Activated T-helper 1 cell treated with anti-CD3 and anti-CD28 coated beads, Interleukin-12 subunit alpha, Interleukin-12 subunit beta, Interleukin-2, Interleukin-4 antibody, amounts not matched to agents 30 ng/mL and 10 ng/mL and 1 ng/mL, durations not matched to agents 14 hours and 24 hours and 36 hours (primary cell): ENCODE measurements around the gene ZNF813. TPM values are rescaled to one million over a fixed set of nuclear protein-coding genes. Genes with fewer than 3 reads are reported as not detected.
"Not testable (repeated sequence)": the region's sequence is repeated elsewhere in the genome, so short reads cannot be mapped to it uniquely, and the experiment has no call there.

Source experiments
- DNase-seq: peaks from one replicate; pipeline ENCODE4 v3.0.0; 2021; ENCODE audit warnings: low spot score
- H3K27ac Mint-ChIP-seq: one replicate; pipeline ENCODE4 v1.8.0; 2021; ENCODE audit warnings: mild to moderate bottlenecking, mixed read lengths
- H3K27me3 Mint-ChIP-seq: one replicate; pipeline ENCODE4 v1.8.0; 2022; ENCODE audit warnings: mild to moderate bottlenecking, moderate library complexity, mixed read lengths; ENCODE audit not compliant: insufficient read depth
- H3K36me3 Mint-ChIP-seq: one replicate; pipeline ENCODE4 v1.8.0; 2021; ENCODE audit warnings: low read depth, mixed read lengths
- H3K4me1 Mint-ChIP-seq: one replicate; pipeline ENCODE4 v1.8.0; 2021; ENCODE audit warnings: low read depth, mixed read lengths
- H3K4me3 Mint-ChIP-seq: one replicate; pipeline ENCODE4 v1.8.0; 2021; ENCODE audit warnings: mild to moderate bottlenecking, moderate library complexity, mixed read lengths
- H3K9me3 Mint-ChIP-seq: one replicate; pipeline ENCODE4 v1.8.0; 2021; ENCODE audit warnings: mixed read lengths
- intact Hi-C: fragments of 100-400 bp; cut with micrococcal nuclease; formaldehyde crosslinking; loops from one replicate; pipeline ENCODE4 v1.15.1; 2024
- total RNA-seq: library from RNA; stranded (reverse); gene quantifications from 2 replicates; pipeline ENCODE4 v1.2.3, GENCODE V29; 2022

The ZNF813 gene
- 3.7 and 4.3 TPM in 2 replicates for total RNA-seq

DNA sequence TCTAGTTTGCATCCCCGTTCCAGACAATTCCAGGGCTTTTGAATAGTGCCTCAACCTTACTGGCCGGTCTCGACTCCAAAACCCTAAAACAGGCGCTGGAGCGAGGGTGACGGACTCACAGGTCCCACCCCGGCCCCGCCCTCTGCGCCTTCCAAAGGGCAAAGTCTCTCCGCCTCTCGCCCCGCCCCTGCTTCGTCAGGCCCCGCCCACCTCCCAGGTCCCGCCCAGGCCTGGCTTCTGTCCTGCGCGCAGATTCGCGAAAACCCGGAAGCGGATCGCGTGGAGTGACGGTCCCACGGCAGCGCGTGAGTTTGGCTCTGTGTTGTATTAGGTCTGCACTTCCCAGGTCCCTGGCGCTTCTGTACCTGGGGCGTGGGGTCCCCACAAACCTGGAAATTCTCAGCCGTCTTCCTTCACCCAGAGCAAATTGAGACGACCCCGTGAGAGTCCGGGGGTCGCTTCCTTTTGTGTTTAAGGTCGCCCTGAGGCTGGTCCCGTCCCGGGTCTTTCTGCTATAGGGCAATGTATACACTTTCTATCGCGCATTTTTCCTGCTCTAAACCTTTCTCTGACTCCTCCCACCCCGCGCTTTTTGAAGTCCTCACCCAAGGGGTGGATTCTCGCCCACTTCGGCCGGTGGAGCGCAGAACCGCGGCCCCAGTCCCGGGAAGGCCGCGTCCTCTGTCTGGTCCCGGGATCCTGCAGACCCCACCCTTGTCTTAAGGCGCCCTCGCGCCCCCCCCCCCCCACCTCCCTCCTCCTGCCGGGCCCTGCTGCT lies at the start of gene ZNF813:
ZNF813 (plus strand) TSS at position 249 of the 778 bp plus-strand sequence. CDS start 16,090 bp downstream, outside the sequence.
- DNase-seq = peak; percentile 89
- Mint-ChIP-seq H3K27me3 (peaks cover 4% of the 10 kb centered on the region), H3K9me3 (peaks cover 43% of the 10 kb centered on the region), H3K4me3 (peak within 1 kb of the TSS; percentile 89), H3K27ac (peak within 1 kb of the TSS; percentile 68), H3K36me3 (peaks cover 10% of the 10 kb centered on the region), H3K4me1 (peaks cover 13% of the 10 kb centered on the region)
- intact Hi-C loops = loop anchor here (1.0 to 5.0 kb wide), 6 partner anchors 36 to 272 kb away; partner anchors contain the start of genes ZNF331, ZNF525, ZNF761 and ZNF765

DNA sequence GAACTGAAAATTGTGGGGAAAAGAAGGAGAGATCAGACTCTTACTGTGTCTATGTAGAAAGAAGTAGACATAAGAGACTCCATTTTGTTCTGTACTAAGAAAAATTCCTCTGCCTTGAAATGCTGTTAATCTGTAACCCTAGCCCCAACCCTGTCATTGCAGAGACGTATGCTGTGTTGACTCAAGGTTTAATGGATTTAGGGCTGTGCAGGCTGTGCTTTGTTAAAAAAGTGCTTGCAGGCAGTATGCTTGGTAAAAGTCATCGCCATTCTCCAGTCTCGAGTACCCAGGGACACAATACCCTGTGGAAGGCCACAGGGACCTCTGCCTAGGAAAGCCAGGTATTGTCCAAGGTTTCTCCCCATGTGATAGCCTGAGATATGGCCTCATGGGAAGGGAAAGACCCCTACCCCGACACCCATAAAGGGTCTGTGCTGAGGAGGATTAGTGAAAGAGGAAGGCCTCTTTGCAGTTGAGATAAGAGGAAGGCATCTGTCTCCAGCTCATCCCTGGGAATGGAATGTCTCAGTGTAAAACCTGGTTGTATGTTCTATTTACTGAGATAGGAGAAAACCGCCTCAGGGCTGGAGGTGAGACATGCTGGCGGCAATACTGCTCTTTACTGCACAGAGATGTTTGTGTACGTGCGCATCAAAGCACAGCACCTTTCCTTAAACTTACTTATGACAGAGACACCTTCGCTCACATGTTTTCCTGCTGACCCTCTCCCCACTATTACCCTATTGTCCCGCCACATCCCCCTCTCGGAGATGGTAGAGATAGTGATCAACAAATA lies 46.8 kb upstream of the ZNF813 start:
- H3K27ac Mint-ChIP-seq, DNase-seq, H3K4me3 Mint-ChIP-seq, H3K36me3 Mint-ChIP-seq, H3K4me1 Mint-ChIP-seq, intact Hi-C loops, H3K27me3 Mint-ChIP-seq: not testable (repeated sequence)
- peaks cover 36% of the 10 kb centered on the region for H3K9me3 Mint-ChIP-seq

GRCh38 chr19:53422551-53422950 lies 45.0 kb upstream of the ZNF813 start:
- Mint-ChIP-seq H3K36me3 (no peaks in the 10 kb centered on the region), H3K4me1 (peaks cover 5% of the 10 kb centered on the region), H3K27me3 (no peaks in the 10 kb centered on the region), H3K9me3 (peaks cover 24% of the 10 kb centered on the region), H3K27ac (no peak overlapping the region), H3K4me3 (no peak overlapping the region)
- DNase-seq = no peak
- intact Hi-C loops = no loop called here

DNA sequence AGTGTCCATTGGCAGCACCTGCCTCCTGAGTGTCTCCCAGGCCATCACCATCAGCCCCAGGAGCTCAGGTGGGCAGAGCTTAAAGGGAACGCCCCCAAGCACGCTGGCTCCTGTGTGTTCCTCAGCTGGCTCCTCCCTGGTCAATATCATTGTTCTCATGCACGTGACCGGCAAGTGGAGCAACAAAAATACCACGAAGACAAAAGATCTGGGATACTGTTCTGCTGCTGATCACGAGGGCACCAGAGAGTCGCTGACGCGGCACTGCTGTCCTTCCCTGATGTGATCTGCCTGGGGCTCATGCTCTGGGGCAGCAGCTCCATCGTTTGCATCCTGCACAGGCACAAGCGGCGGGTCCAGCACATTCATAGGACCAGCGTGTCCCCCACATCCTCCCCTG lies 44.5 kb upstream of the ZNF813 start:
- intact Hi-C loops, DNase-seq, H3K4me3 Mint-ChIP-seq, H3K36me3 Mint-ChIP-seq, H3K4me1 Mint-ChIP-seq, H3K27me3 Mint-ChIP-seq, H3K27ac Mint-ChIP-seq: not testable (repeated sequence)
- peaks cover 21% of the 10 kb centered on the region for H3K9me3 Mint-ChIP-seq

- H3K9me3 Mint-ChIP-seq = peaks cover 16% of the 10 kb centered on the region
- intact Hi-C loops = not testable (repeated sequence)
These were observed 43.9 kb upstream of the ZNF813 start for GRCh38 chr19:53423680-53424079.

GRCh38 chr19:53424968-53425597 lies 42.5 kb upstream of the ZNF813 start:
- H3K27ac Mint-ChIP-seq = no peak overlapping the region
- H3K36me3 Mint-ChIP-seq = no peaks in the 10 kb centered on the region
- no peak overlapping the region for H3K4me3 Mint-ChIP-seq
- peaks cover 9% of the 10 kb centered on the region for H3K9me3 Mint-ChIP-seq
- intact Hi-C loops = loop anchor here (1.0 kb wide), 3 partner anchors 87 to 321 kb away; no protein-coding TSS in a partner anchor
- DNase-seq = peak; percentile 46
- no peaks in the 10 kb centered on the region for H3K27me3 Mint-ChIP-seq
- H3K4me1 Mint-ChIP-seq = peaks cover 5% of the 10 kb centered on the region

More at GRCh38 chr19:53423680-53424079, 43.9 kb upstream of the ZNF813 start:
- not testable (repeated sequence) for H3K4me3 Mint-ChIP-seq, H3K27me3 Mint-ChIP-seq, H3K36me3 Mint-ChIP-seq, H3K27ac Mint-ChIP-seq, H3K4me1 Mint-ChIP-seq, DNase-seq

DNA sequence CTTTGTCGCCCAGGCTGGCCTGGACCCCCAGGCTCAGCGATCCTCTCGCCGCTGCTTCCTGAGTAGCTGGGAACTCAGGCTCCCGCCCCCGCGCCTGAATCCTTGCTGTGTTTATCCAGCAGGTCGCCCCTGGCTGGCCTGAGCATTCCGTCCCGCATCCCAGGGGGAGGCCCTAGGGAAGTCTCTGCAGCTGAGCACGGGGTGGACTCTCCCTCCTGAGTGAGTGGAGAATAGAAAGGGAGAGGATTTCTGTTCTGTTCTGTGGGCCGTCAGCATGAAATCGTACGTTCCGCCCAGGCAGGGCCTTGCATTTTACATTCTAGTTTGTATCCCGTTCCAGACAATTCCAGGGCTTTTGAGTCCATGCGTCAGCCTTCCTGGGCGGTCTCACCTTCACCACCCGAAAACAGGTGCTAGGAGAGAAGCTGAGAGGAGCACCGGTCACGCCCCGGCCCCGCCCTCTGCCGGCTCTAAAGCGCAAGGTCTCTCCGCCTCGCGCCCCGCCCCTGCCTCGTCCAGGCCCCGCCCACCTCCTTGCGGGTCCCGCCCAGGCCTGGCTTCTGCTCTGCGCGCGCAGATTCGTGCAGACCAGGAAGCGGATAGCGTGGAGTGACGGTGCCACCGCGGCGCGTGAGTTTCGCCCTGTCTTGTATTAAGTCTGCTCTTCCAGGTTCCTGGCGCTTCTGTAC lies 36.0 kb upstream of the ZNF813 start, which contains the start of gene ZNF761:
ZNF761 (plus strand) TSS at position 586 of the 689 bp plus-strand sequence. CDS start 15,285 bp downstream, outside the sequence.
- Mint-ChIP-seq H3K4me3 (peak within 1 kb of the TSS; percentile 88), H3K36me3 (peaks cover 36% of the 10 kb centered on the region), H3K27ac (peak within 1 kb of the TSS; percentile 94), H3K4me1 (peaks cover 25% of the 10 kb centered on the region), H3K27me3 (no peaks in the 10 kb centered on the region), H3K9me3 (peaks cover 12% of the 10 kb centered on the region)
- peak; percentile 96 for DNase-seq
- intact Hi-C loops = loop anchor here (1.0 to 10.0 kb wide), 12 partner anchors 36 to 793 kb away; partner anchors contain the start of genes CNOT3, MYADM, ZNF160 and ZNF525

- peak overlapping the region; percentile 88 for H3K4me3 Mint-ChIP-seq
- peaks cover 40% of the 10 kb centered on the region for H3K36me3 Mint-ChIP-seq
- intact Hi-C loops = loop anchor here (5.0 to 10.0 kb wide), 2 partner anchors 327 to 745 kb away; partner anchors contain the start of gene ZNF160
- peaks cover 14% of the 10 kb centered on the region for H3K9me3 Mint-ChIP-seq
- peak overlapping the region; percentile 94 for H3K27ac Mint-ChIP-seq
- no peak for DNase-seq
- H3K27me3 Mint-ChIP-seq = no peaks in the 10 kb centered on the region
- peaks cover 25% of the 10 kb centered on the region for H3K4me1 Mint-ChIP-seq
These were observed 35.4 kb upstream of the ZNF813 start for GRCh38 chr19:53432088-53432661.

- H3K4me3 Mint-ChIP-seq, H3K4me1 Mint-ChIP-seq, H3K27me3 Mint-ChIP-seq, intact Hi-C loops, H3K27ac Mint-ChIP-seq, DNase-seq: not testable (repeated sequence)
- Mint-ChIP-seq H3K36me3 (peaks cover 77% of the 10 kb centered on the region), H3K9me3 (peaks cover 49% of the 10 kb centered on the region)
These were observed 23.7 kb upstream of the ZNF813 start for GRCh38 chr19:53443809-53444208.

DNA sequence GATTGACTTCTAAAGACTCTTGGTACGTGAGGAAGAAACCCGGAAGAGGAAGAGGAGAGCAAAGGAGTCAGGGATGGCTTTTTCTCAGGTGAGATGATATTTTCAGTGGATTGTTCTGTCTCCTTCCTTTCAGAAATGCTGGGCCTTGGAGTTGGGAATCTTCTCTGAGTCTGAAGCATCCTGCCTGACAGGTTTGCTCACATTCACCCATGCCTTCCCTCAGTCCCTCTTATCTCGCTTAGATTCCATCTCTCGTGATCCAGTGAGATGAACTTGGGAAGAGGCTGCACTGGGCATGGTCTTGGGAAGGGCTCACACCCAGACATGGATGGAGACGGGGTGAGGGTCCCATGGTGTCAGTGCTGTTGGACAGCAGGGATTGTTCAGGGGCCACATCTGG lies 20.3 kb upstream of the ZNF813 start:
- intact Hi-C loops, H3K27me3 Mint-ChIP-seq, DNase-seq, H3K4me3 Mint-ChIP-seq, H3K27ac Mint-ChIP-seq, H3K4me1 Mint-ChIP-seq: not testable (repeated sequence)
- peaks cover 53% of the 10 kb centered on the region for H3K9me3 Mint-ChIP-seq
- peaks cover 73% of the 10 kb centered on the region for H3K36me3 Mint-ChIP-seq

- peaks cover 70% of the 10 kb centered on the region for H3K9me3 Mint-ChIP-seq
- no peaks in the 10 kb centered on the region for H3K27me3 Mint-ChIP-seq
These were observed 11.7 kb upstream of the ZNF813 start for GRCh38 chr19:53455828-53456227.

More at GRCh38 chr19:53455828-53456227, 11.7 kb upstream of the ZNF813 start:
- Mint-ChIP-seq H3K36me3 (peaks cover 55% of the 10 kb centered on the region), H3K4me3 (no peak overlapping the region), H3K4me1 (no peaks in the 10 kb centered on the region), H3K27ac (no peak overlapping the region)
- no peak for DNase-seq
- intact Hi-C loops = no loop called here
